Fibroblast of lung (primary cell): Measurements from ENCODE around the gene FAM221B. TPM values are rescaled to one million over a fixed set of nuclear protein-coding genes. Genes with fewer than 3 reads are reported as not detected.

Experiments
- DNase-seq, 2 donors: peaks; one replicate each; pipeline versions ENCODE4 v3.0.0 to v3.0.0-alpha.2; 2010; ENCODE audit warnings: low read depth in 2 of 2
- H2AFZ ChIP-seq: 2 replicates; pipeline ENCODE4 v1.5.1; 2012; ENCODE audit warnings: low read length, control low read depth, inconsistent platforms
- H3K27ac ChIP-seq: 2 replicates; pipeline ENCODE4 v1.5.1; 2011; ENCODE audit warnings: low read length, control low read depth; ENCODE audit not compliant: insufficient read depth
- H3K27me3 ChIP-seq: 2 replicates; pipeline ENCODE4 v1.5.1; 2011; ENCODE audit warnings: mild to moderate bottlenecking, low read length; ENCODE audit not compliant: control insufficient read depth, insufficient read depth
- H3K36me3 ChIP-seq: 2 replicates; pipeline ENCODE4 v1.5.1; 2011; ENCODE audit warnings: low read length; ENCODE audit not compliant: control insufficient read depth, insufficient read depth
- H3K4me1 ChIP-seq: 2 replicates; pipeline ENCODE4 v1.5.1; 2011; ENCODE audit warnings: low read length; ENCODE audit not compliant: control insufficient read depth, insufficient read depth; ENCODE audit errors: extremely low read depth
- H3K4me2 ChIP-seq: 2 replicates; pipeline ENCODE4 v1.5.1; 2011; ENCODE audit warnings: low read length, control low read depth; ENCODE audit not compliant: insufficient read depth; ENCODE audit errors: extremely low read depth
- H3K4me3 ChIP-seq, 4 experiments: fragments of 200-600 bp in 1 of 4; sonication (generic) in 1 of 4; replicated peaks in 1 of 4; 2 replicates each; pipeline ENCODE4 v1.5.1; 2011 to 2016; ENCODE audit warnings: low read length in 4 of 4, low read depth in 3 of 4, mild to moderate bottlenecking in 3 of 4, control low read depth in 2 of 4, inconsistent platforms in 1 of 4, mixed read lengths in 1 of 4; ENCODE audit not compliant: insufficient read depth in 1 of 4; ENCODE audit errors: control extremely low read depth in 1 of 4
- H3K79me2 ChIP-seq: 2 replicates; pipeline ENCODE4 v1.5.1; 2012; ENCODE audit warnings: mild to moderate bottlenecking, low read length, inconsistent platforms; ENCODE audit not compliant: control insufficient read depth, insufficient read depth
- H3K9ac ChIP-seq: 2 replicates; pipeline ENCODE4 v1.5.1; 2011; ENCODE audit warnings: mild to moderate bottlenecking, low read length, control low read depth; ENCODE audit not compliant: insufficient read depth
- H3K9me3 ChIP-seq: 2 replicates; pipeline ENCODE4 v1.5.1; 2012; ENCODE audit warnings: low read depth, low read length; ENCODE audit not compliant: control insufficient read depth, insufficient read depth
- H4K20me1 ChIP-seq: 2 replicates; pipeline ENCODE4 v1.5.1; 2011; ENCODE audit warnings: low read length; ENCODE audit not compliant: control insufficient read depth, insufficient read depth; ENCODE audit errors: extremely low read depth
- CTCF ChIP-seq, 2 donors: IDR thresholded peaks in 1 of 2; conservative IDR thresholded peaks in 1 of 2; 1 replicate in 1 of 2; 2 replicates in 1 of 2; pipeline ENCODE4 v1.5.1; 2011 to 2012; ENCODE audit warnings: low read length in 2 of 2, control low read depth in 1 of 2, inconsistent platforms in 1 of 2, low read depth in 1 of 2, mild to moderate bottlenecking in 1 of 2
- EZH2 ChIP-seq: IDR thresholded peaks from 2 replicates; pipeline ENCODE4 v1.5.1; 2012; ENCODE audit warnings: low read length, control low read depth, mild to moderate bottlenecking; ENCODE audit errors: missing control alignments
- polyA plus RNA-seq, 2 donors: library from polyadenylated mRNA; depleted of rRNA in 1 of 2; stranded (reverse) in 1 of 2; unstranded in 1 of 2; fragments of >200 nt; gene quantifications; 2 replicates each; pipeline ENCODE4 v1.2.1, GENCODE V29; 2011 to 2012; ENCODE audit warnings: missing spikeins in 1 of 2
- total RNA-seq: library from RNA; depleted of rRNA; stranded (reverse); fragments of >200 nt; gene quantifications from 2 replicates; pipeline ENCODE4 v1.2.1, GENCODE V29; 2014

FAM221B gene
- total and polyA plus RNA-seq, 2 donors (not counting 1 experiment from before 2014, with no cell fraction given): not detected

GRCh38 chr9:35844628-35845270 is 16.2 kb upstream of the FAM221B start:
- Histone ChIP-seq H3K4me1 (peaks cover 18% of the 10 kb centered on the region), H3K36me3 (peaks cover 1% of the 10 kb centered on the region), H3K4me3 (no peak overlapping the region), H3K4me2 (peak overlapping the region; percentile 26), H4K20me1 (no peaks in the 10 kb centered on the region), H3K9ac (no peak overlapping the region), H3K9me3 (no peaks in the 10 kb centered on the region), H3K79me2 (no peaks in the 10 kb centered on the region), H3K27me3 (no peaks in the 10 kb centered on the region), H2AFZ (no peak overlapping the region), H3K27ac (peak overlapping the region; percentile 16)
- TF ChIP-seq EZH2 (no peak), CTCF (conservative IDR thresholded peaks at IDR 0.05 in 1 of 2, IDR thresholded peaks at IDR 0.05 in 1 of 2; ENCODE audit: low read depth in 1 of 2, low read length in 2 of 2) (no peak)
- DNase-seq: peak; percentile 88 to 90

- H3K27ac ChIP-seq: no peak overlapping the region
- H4K20me1 ChIP-seq: no peaks in the 10 kb centered on the region
- no peak overlapping the region for H2AFZ ChIP-seq
- no peak overlapping the region for H3K9ac ChIP-seq
- H3K36me3 ChIP-seq: peaks cover 1% of the 10 kb centered on the region
- no peak for TF ChIP-seq EZH2
- DNase-seq: no peak
- H3K4me2 ChIP-seq: no peak overlapping the region
- no peaks in the 10 kb centered on the region for H3K27me3 ChIP-seq
- peaks cover 15% of the 10 kb centered on the region for H3K4me1 ChIP-seq
- no peaks in the 10 kb centered on the region for H3K79me2 ChIP-seq
- no peaks in the 10 kb centered on the region for H3K9me3 ChIP-seq
- no peak overlapping the region for H3K4me3 ChIP-seq
Observed at GRCh38 chr9:35842795-35843194, 14.3 kb upstream of the FAM221B start.

- no peak for DNase-seq
Observed at GRCh38 chr9:35842020-35842745, 13.7 kb upstream of the FAM221B start.

More at GRCh38 chr9:35842020-35842745, 13.7 kb upstream of the FAM221B start:
- peaks cover 1% of the 10 kb centered on the region for H3K36me3 ChIP-seq
- H4K20me1 ChIP-seq: no peaks in the 10 kb centered on the region
- no peaks in the 10 kb centered on the region for H3K27me3 ChIP-seq
- H3K4me3 ChIP-seq: no peak overlapping the region
- no peaks in the 10 kb centered on the region for H3K79me2 ChIP-seq
- H3K9me3 ChIP-seq: no peaks in the 10 kb centered on the region
- H2AFZ ChIP-seq: no peak overlapping the region
- no peak for TF ChIP-seq CTCF (conservative IDR thresholded peaks at IDR 0.05 in 1 of 2, IDR thresholded peaks at IDR 0.05 in 1 of 2; ENCODE audit: low read depth in 1 of 2, low read length in 2 of 2)
- no peak for TF ChIP-seq EZH2
- no peak overlapping the region for H3K4me2 ChIP-seq
- H3K4me1 ChIP-seq: peaks cover 9% of the 10 kb centered on the region
- H3K27ac ChIP-seq: no peak overlapping the region
- H3K9ac ChIP-seq: no peak overlapping the region
